Activated naive CD4-positive, alpha-beta T cell (primary cell): ENCODE data around the gene ARMH4.

ENCODE experiments used
- DNase-seq, 4 experiments: peaks; one replicate each; lab custom pipeline; 2025; lab: John Stamatoyannopoulos, UW

Gene ARMH4

GRCh38 chr14:58027904-58028303 lies 124.1 kb downstream of the ARMH4 start:
- DNase-seq, result no peak

- DNase-seq, result no peak
These were observed 125.0 kb downstream of the ARMH4 start for GRCh38 chr14:58026967-58027366.

GRCh38 chr14:58026219-58026618 lies 125.8 kb downstream of the ARMH4 start:
- no peak for DNase-seq

- DNase-seq, result no peak
These were observed 137.2 kb downstream of the ARMH4 start for GRCh38 chr14:58014778-58015177.

- no peak for DNase-seq
These were observed 149.4 kb downstream of the ARMH4 start for GRCh38 chr14:58002618-58003017.

- no peak for DNase-seq
These were observed 152.0 kb downstream of the ARMH4 start for GRCh38 chr14:57999979-58000378.

GRCh38 chr14:57999471-57999870 lies 152.5 kb downstream of the ARMH4 start:
- DNase-seq, result no peak

- no peak for DNase-seq
These were observed 153.2 kb downstream of the ARMH4 start for GRCh38 chr14:57998766-57999165.

- DNase-seq, result no peak
These were observed 160.7 kb downstream of the ARMH4 start for GRCh38 chr14:57991353-57991752.

- no peak for DNase-seq
These were observed 163.6 kb downstream of the ARMH4 start for GRCh38 chr14:57988445-57988844.

GRCh38 chr14:57987596-57988300 lies 164.3 kb downstream of the ARMH4 start:
- no peak for DNase-seq

- DNase-seq, result no peak
These were observed 165.0 kb downstream of the ARMH4 start for GRCh38 chr14:57987051-57987450.

GRCh38 chr14:57982804-57983634 lies 169.0 kb downstream of the ARMH4 start:
- DNase-seq, result no peak

- DNase-seq, result no peak
These were observed 170.0 kb downstream of the ARMH4 start for GRCh38 chr14:57981817-57982560.

- no peak for DNase-seq
These were observed 172.5 kb downstream of the ARMH4 start for GRCh38 chr14:57979376-57980048.

GRCh38 chr14:57976701-57977100 lies 175.3 kb downstream of the ARMH4 start:
- no peak for DNase-seq

- DNase-seq, result no peak
These were observed 177.1 kb downstream of the ARMH4 start for GRCh38 chr14:57974896-57975295.

- DNase-seq, result no peak
These were observed 181.4 kb downstream of the ARMH4 start for GRCh38 chr14:57970594-57970993.

GRCh38 chr14:57970175-57970574 lies 181.8 kb downstream of the ARMH4 start:
- DNase-seq, result no peak

- no peak for DNase-seq
These were observed 188.9 kb downstream of the ARMH4 start for GRCh38 chr14:57963071-57963470.

- DNase-seq, result no peak
These were observed 189.5 kb downstream of the ARMH4 start for GRCh38 chr14:57962325-57963035.

- no peak for DNase-seq
These were observed 190.3 kb downstream of the ARMH4 start for GRCh38 chr14:57961786-57962060.
